HepG2 (cell line): ENCODE measurements around the gene HNRNPL. TPM values are rescaled to one million over a fixed set of nuclear protein-coding genes. Genes with fewer than 3 reads are reported as not detected.

Experiments used
- CCAR2 ChIP-seq: fragments of 200-400 bp; formaldehyde crosslinking; optimal IDR thresholded peaks from 2 replicates; pipeline ENCODE3; 2018; ENCODE audit warnings: low read depth, mild to moderate bottlenecking, low read length, moderate library complexity
- KDM2A ChIP-seq: sonication (generic); formaldehyde crosslinking; IDR thresholded peaks from 2 replicates; pipeline ENCODE4 v1.4.0; 2020; ENCODE audit warnings: low read depth, missing genetic modification reagents, borderline replicate concordance
- KDM4B ChIP-seq: sonication (generic); formaldehyde crosslinking; IDR thresholded peaks from 2 replicates; pipeline ENCODE4 v1.4.0; 2020; ENCODE audit warnings: missing genetic modification reagents
- MTF1 ChIP-seq: sonication (generic); formaldehyde crosslinking; IDR thresholded peaks from 2 replicates; pipeline ENCODE4 v1.5.0; 2020; ENCODE audit warnings: missing genetic modification reagents
- NCOR1 ChIP-seq: fragments of 200-600 bp; sonication (generic); IDR thresholded peaks from 2 replicates; pipeline ENCODE4 v1.7.0; 2017; ENCODE audit warnings: antibody characterized with exemption, low read length, borderline replicate concordance
- NFE2 ChIP-seq: sonication (generic); formaldehyde crosslinking; IDR thresholded peaks from 2 replicates; pipeline ENCODE4 v1.4.0; 2020; ENCODE audit warnings: missing genetic modification reagents
- PHF20 ChIP-seq: sonication (generic); formaldehyde crosslinking; IDR thresholded peaks from 2 replicates; pipeline ENCODE4 v1.5.0; 2020; ENCODE audit warnings: mild to moderate bottlenecking, missing genetic modification reagents
- SKI ChIP-seq: fragments of 450-650 bp; IDR thresholded peaks from one replicate; pipeline ENCODE4 v1.6.1; 2018; ENCODE audit warnings: mild to moderate bottlenecking; ENCODE audit not compliant: partially characterized antibody
- SMAD9 ChIP-seq: sonication (generic); formaldehyde crosslinking; IDR thresholded peaks from 2 replicates; pipeline ENCODE4 v1.5.1; 2020; ENCODE audit warnings: mild to moderate bottlenecking, missing genetic modification reagents
- TCF12 ChIP-seq, 2 experiments: fragments of 450-650 bp in 1 of 2; sonication (generic) in 1 of 2; formaldehyde crosslinking in 1 of 2; IDR thresholded peaks; 2 replicates each; pipeline versions ENCODE4 v1.6.1 to v1.8.0; 2017 to 2022; ENCODE audit warnings: antibody characterized with exemption in 1 of 2, mild to moderate bottlenecking in 1 of 2, missing genetic modification reagents in 1 of 2, moderate library complexity in 1 of 2
- TMF1 ChIP-seq: sonication (generic); formaldehyde crosslinking; IDR thresholded peaks from 2 replicates; pipeline ENCODE4 v1.8.1; 2022; ENCODE audit warnings: low read depth, missing genetic modification reagents
- TSC22D2 ChIP-seq: sonication (generic); formaldehyde crosslinking; IDR thresholded peaks from 2 replicates; pipeline ENCODE4 v1.5.1; 2020; ENCODE audit warnings: missing genetic modification reagents, mild to moderate bottlenecking, borderline replicate concordance
- ZFP36 ChIP-seq: fragments of 150-350 bp; IDR thresholded peaks from 2 replicates; pipeline ENCODE4 v1.6.1; 2018; ENCODE audit warnings: borderline replicate concordance, low read length, low read depth; ENCODE audit not compliant: partially characterized antibody
- ZNF136 ChIP-seq: sonication (generic); formaldehyde crosslinking; IDR thresholded peaks from 2 replicates; pipeline ENCODE4 v1.8.1; 2022; ENCODE audit warnings: low read depth, mild to moderate bottlenecking, moderate library complexity, missing genetic modification reagents
- ZNF224 ChIP-seq: sonication (generic); formaldehyde crosslinking; IDR thresholded peaks from 2 replicates; pipeline ENCODE4 v1.5.0; 2020; ENCODE audit warnings: mild to moderate bottlenecking, missing genetic modification reagents
- ZNF329 ChIP-seq: sonication (generic); formaldehyde crosslinking; IDR thresholded peaks from 2 replicates; pipeline ENCODE4 v1.9.0; 2021; ENCODE audit warnings: low read depth, mild to moderate bottlenecking, missing genetic modification reagents
- ZNF468 ChIP-seq: sonication (generic); formaldehyde crosslinking; IDR thresholded peaks from 2 replicates; pipeline ENCODE4 v1.8.0; 2022; ENCODE audit warnings: mild to moderate bottlenecking, moderate library complexity, missing genetic modification reagents
- ZNF543 ChIP-seq: sonication (generic); formaldehyde crosslinking; IDR thresholded peaks from 2 replicates; pipeline ENCODE4 v1.4.0; 2020; ENCODE audit warnings: mild to moderate bottlenecking, missing genetic modification reagents
- ZNF558 ChIP-seq: sonication (generic); formaldehyde crosslinking; IDR thresholded peaks from 2 replicates; pipeline ENCODE4 v1.9.0; 2022; ENCODE audit warnings: mild to moderate bottlenecking, missing genetic modification reagents, borderline replicate concordance
- ZNF605 ChIP-seq: sonication (generic); formaldehyde crosslinking; IDR thresholded peaks from 2 replicates; pipeline ENCODE4 v1.8.0; 2022; ENCODE audit warnings: mild to moderate bottlenecking, missing genetic modification reagents
- ZNF780A ChIP-seq: sonication (generic); formaldehyde crosslinking; IDR thresholded peaks from 2 replicates; pipeline ENCODE4 v1.8.0; 2022; ENCODE audit warnings: mild to moderate bottlenecking, missing genetic modification reagents, moderate library complexity
- ZSCAN25 ChIP-seq: sonication (generic); formaldehyde crosslinking; IDR thresholded peaks from 2 replicates; pipeline ENCODE4 v1.8.0; 2022; ENCODE audit warnings: mild to moderate bottlenecking, missing genetic modification reagents
- polyA plus RNA-seq, 8 experiments: library from polyadenylated mRNA; depleted of rRNA in 3 of 8; stranded (reverse) in 7 of 8; unstranded in 1 of 8; fragments of >200 nt; fragmentation: Illumina TruSeq in 4 of 8; extraction: Trizol in 4 of 8; gene quantifications; 2 replicates each; pipeline versions ENCODE4 v1.2.1 to v1.2.3, GENCODE V29; 2011 to 2016; ENCODE audit warnings: low read depth in 4 of 8, missing spikeins in 1 of 8, mixed read lengths in 1 of 8; ENCODE audit not compliant: insufficient read depth in 1 of 8
- total RNA-seq, 5 experiments: library from RNA; depleted of rRNA; stranded (reverse); fragments of >200 nt; fragmentation: Illumina TruSeq; extraction: Trizol; gene quantifications; 2 replicates each; pipeline ENCODE4 v1.2.3, GENCODE V29; 2016; ENCODE audit warnings: low read depth in 1 of 5
- TF ChIP-seq, protein P1 (sequence below): sonication (generic); formaldehyde crosslinking; IDR thresholded peaks from 2 replicates; pipeline ENCODE4 v1.8.0; 2022; ENCODE audit warnings: missing genetic modification reagents, mild to moderate bottlenecking, inconsistent platforms, borderline replicate concordance
- TF ChIP-seq, protein P2 (sequence below): sonication (generic); formaldehyde crosslinking; conservative IDR thresholded peaks from 2 replicates; pipeline ENCODE4 v1.4.0; 2020; ENCODE audit warnings: mild to moderate bottlenecking, missing genetic modification reagents, moderate library complexity
- TF ChIP-seq, protein P3 (sequence below): sonication (generic); formaldehyde crosslinking; IDR thresholded peaks from 2 replicates; pipeline ENCODE4 v1.4.0; 2020; ENCODE audit warnings: missing genetic modification reagents; ENCODE audit errors: not compliant biosample characterization

HNRNPL gene
- total and polyA plus RNA-seq, 2 of the 13 experiments (the other 11 are each of a cell fraction or from before 2014, with no cell fraction given) = 156 to 278 TPM

DNA sequence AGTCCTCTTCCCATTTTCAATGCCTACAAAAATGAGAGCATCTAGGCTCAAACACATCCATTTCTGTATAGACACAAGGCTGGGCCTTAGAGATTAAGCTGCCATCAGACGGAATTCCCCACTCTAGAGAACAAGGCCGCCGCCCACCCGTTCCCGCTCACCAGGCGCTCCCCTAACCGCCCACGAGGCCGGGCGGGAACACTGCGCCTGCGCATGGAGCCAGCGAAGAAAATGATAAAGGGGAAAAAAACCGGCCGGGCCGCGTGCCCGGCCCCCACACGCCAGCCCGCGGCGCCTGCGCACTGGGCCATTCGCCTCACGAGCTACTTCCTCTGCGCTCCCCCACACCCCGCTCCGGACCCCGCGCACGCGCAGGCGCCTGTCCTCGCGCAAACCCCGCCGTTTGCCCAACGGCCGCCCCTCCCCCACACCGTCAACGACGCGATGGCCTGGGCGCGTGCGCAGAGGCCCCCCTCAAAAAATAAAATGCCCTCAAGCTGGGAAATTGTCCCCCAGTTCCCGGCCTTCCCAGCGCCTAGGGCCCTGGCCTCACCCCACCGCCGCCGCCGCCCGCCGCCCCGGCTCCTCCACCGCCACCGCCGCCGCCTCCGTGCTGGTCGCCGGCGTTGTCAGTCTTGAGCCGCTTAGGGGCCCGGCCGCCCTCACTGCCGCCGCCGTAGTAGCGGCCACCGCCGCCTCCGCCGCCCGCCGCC, 483 bp downstream of the HNRNPL start (continued):
- TF ChIP-seq ZNF329 (CRISPR knock-in tag) = no peak
- TF ChIP-seq, protein P1, sequence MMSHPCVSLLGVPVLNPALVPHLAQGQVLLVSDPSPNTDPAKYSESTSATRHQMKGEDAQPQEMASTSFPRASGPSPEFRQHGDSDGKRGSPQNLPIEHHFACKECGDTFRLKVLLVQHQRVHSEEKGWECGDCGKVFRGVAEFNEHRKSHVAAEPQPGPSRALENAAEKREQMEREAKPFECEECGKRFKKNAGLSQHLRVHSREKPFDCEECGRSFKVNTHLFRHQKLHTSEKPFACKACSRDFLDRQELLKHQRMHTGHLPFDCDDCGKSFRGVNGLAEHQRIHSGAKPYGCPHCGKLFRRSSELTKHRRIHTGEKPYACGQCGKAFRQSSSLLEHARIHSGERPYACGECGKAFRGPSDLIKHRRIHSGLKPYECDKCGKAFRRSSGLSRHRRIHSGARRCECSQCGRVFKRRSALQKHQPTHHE = no peak
- TF ChIP-seq ZSCAN25 (CRISPR knock-in tag) = 0 out of 2 replicates have a peak, but pooled peaks have one; percentile 32
- peak; percentile 32; the same call in 1 of the 2 replicates for TF ChIP-seq ZNF605 (CRISPR knock-in tag)
- peak; percentile 75; the same call in 1 of the 2 replicates for TF ChIP-seq ZNF558 (CRISPR knock-in tag)
- no peak for TF ChIP-seq TMF1 (CRISPR knock-in tag)
- TF ChIP-seq KDM2A (CRISPR knock-in tag) = no peak
- TF ChIP-seq PHF20 (CRISPR knock-in tag) = 0 out of 2 replicates have a peak, but pooled peaks have one; percentile 7
- TF ChIP-seq ZNF780A (CRISPR knock-in tag) = no peak
- TF ChIP-seq, protein P2, sequence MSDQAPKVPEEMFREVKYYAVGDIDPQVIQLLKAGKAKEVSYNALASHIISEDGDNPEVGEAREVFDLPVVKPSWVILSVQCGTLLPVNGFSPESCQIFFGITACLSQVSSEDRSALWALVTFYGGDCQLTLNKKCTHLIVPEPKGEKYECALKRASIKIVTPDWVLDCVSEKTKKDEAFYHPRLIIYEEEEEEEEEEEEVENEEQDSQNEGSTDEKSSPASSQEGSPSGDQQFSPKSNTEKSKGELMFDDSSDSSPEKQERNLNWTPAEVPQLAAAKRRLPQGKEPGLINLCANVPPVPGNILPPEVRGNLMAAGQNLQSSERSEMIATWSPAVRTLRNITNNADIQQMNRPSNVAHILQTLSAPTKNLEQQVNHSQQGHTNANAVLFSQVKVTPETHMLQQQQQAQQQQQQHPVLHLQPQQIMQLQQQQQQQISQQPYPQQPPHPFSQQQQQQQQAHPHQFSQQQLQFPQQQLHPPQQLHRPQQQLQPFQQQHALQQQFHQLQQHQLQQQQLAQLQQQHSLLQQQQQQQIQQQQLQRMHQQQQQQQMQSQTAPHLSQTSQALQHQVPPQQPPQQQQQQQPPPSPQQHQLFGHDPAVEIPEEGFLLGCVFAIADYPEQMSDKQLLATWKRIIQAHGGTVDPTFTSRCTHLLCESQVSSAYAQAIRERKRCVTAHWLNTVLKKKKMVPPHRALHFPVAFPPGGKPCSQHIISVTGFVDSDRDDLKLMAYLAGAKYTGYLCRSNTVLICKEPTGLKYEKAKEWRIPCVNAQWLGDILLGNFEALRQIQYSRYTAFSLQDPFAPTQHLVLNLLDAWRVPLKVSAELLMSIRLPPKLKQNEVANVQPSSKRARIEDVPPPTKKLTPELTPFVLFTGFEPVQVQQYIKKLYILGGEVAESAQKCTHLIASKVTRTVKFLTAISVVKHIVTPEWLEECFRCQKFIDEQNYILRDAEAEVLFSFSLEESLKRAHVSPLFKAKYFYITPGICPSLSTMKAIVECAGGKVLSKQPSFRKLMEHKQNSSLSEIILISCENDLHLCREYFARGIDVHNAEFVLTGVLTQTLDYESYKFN (CRISPR knock-in tag) = peak; percentile 15; the same call in 1 of the 2 replicates
- no peak for TF ChIP-seq MTF1 (CRISPR knock-in tag)
- no peak for TF ChIP-seq ZNF543
- no peak for TF ChIP-seq SMAD9 (CRISPR knock-in tag)
- TF ChIP-seq SKI = no peak
- no peak; the same call in 1 of the 2 replicates for TF ChIP-seq ZNF136 (CRISPR knock-in tag)
- TF ChIP-seq NCOR1 = peak; percentile 12; the same call in 1 of the 2 replicates
- TF ChIP-seq ZNF224 (CRISPR knock-in tag) = 0 out of 2 replicates have a peak, but pooled peaks have one; percentile 71
- TF ChIP-seq CCAR2 = no peak
- TF ChIP-seq TCF12 (IDR thresholded peaks at IDR 0.05) = no peak
- no peak for TF ChIP-seq TCF12 (CRISPR knock-in tag; IDR thresholded peaks at IDR 0.05)
- no peak for TF ChIP-seq ZNF468
- TF ChIP-seq, protein P3, sequence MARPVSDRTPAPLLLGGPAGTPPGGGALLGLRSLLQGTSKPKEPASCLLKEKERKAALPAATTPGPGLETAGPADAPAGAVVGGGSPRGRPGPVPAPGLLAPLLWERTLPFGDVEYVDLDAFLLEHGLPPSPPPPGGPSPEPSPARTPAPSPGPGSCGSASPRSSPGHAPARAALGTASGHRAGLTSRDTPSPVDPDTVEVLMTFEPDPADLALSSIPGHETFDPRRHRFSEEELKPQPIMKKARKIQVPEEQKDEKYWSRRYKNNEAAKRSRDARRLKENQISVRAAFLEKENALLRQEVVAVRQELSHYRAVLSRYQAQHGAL (CRISPR knock-in tag) = no peak
- no peak for TF ChIP-seq ZFP36
- TF ChIP-seq NFE2 (CRISPR knock-in tag) = no peak
- no peak for TF ChIP-seq KDM4B (CRISPR knock-in tag)
- TF ChIP-seq TSC22D2 = no peak; the same call in 1 of the 2 replicates
